H1 (cell line): ENCODE data around the gene SSC5D. TPM values are rescaled to one million over a fixed set of nuclear protein-coding genes. Genes with fewer than 3 reads are reported as not detected.

Experiments used
- BCL11A ChIP-seq, 2 experiments: IDR thresholded peaks; one replicate each; pipeline ENCODE4 v1.6.1; 2011; ENCODE audit warnings: low read depth in 2 of 2, low read length in 2 of 2, mild to moderate bottlenecking in 2 of 2
- CBX5 ChIP-seq: fragments of 300-800, 300-1000 bp; sonication (generic); IDR thresholded peaks from 2 replicates; pipeline ENCODE4 v1.7.1; 2016; ENCODE audit warnings: antibody characterized with exemption, low read length, low read depth
- HDAC6 ChIP-seq: IDR thresholded peaks from one replicate; pipeline ENCODE4 v1.7.1; 2012; ENCODE audit warnings: low read depth, mild to moderate bottlenecking, inconsistent platforms, low read length, moderate library complexity
- KDM1A ChIP-seq: fragments of 200-600, 300-600 bp; sonication (generic); IDR thresholded peaks from 2 replicates; pipeline ENCODE4 v1.7.1; 2016; ENCODE audit warnings: mild to moderate bottlenecking, low read length, borderline replicate concordance
- polyA plus RNA-seq, 7 experiments: library from polyadenylated mRNA; depleted of rRNA in 3 of 7; stranded (reverse) in 5 of 7; unstranded in 2 of 7; fragments of >200 nt in 5 of 7; fragments of 200-250 nt in 2 of 7; gene quantifications; 1 replicate in 5 of 7; 2 replicates in 1 of 7; 4 replicates in 1 of 7; pipeline versions ENCODE4 v1.2.1 to v1.2.3, GENCODE V29; 2011 to 2013; ENCODE audit warnings: missing spikeins in 2 of 7, mixed read lengths in 2 of 7
- total RNA-seq: library from RNA; stranded (reverse); fragmentation: NEBNext Ultra II Directional; extraction: Animal tissue kit (Norgen Biotek cat#: 25700); gene quantifications from 2 replicates; pipeline ENCODE4 v1.2.1, GENCODE V29; 2021

SSC5D gene
- total and polyA plus RNA-seq, 2 of the 8 experiments (the other 6 are each of a cell fraction or from before 2014, with no cell fraction given), result 0.39 to 1.7 TPM

DNA sequence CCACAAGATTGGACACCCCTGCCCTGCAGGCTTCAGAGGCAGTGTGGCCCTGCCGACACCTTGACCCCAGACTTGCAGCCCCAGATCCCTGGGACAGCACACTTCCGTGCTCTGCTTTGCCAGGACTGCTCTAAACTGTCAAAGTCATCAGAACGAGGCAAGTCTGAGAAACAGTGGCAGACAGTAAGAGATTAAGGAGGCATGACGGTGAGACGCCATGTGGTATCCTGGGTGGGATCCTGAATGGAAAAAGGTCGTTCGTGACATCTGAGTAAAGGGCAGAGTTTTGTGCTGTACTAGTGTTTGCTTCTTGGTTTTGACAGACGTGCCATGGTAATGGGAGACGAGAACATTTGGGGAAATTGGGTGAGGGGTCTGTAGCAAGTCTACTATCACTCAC lies 78.6 kb downstream of the SSC5D start (continued):
- TF ChIP-seq HDAC6, result no peak
- TF ChIP-seq KDM1A, result no peak
- no peak for TF ChIP-seq BCL11A (IDR thresholded peaks at IDR 0.05; ENCODE audit: low read depth in 2 of 2, low read length in 2 of 2)
- no peak for TF ChIP-seq CBX5
